ENCODE measurements around the gene MB.

- TF ChIP-seq CTCF (IDR thresholded peaks at IDR 0.05; ENCODE audit: insufficient read depth, low read length): no peak
- TF ChIP-seq, protein P1, sequence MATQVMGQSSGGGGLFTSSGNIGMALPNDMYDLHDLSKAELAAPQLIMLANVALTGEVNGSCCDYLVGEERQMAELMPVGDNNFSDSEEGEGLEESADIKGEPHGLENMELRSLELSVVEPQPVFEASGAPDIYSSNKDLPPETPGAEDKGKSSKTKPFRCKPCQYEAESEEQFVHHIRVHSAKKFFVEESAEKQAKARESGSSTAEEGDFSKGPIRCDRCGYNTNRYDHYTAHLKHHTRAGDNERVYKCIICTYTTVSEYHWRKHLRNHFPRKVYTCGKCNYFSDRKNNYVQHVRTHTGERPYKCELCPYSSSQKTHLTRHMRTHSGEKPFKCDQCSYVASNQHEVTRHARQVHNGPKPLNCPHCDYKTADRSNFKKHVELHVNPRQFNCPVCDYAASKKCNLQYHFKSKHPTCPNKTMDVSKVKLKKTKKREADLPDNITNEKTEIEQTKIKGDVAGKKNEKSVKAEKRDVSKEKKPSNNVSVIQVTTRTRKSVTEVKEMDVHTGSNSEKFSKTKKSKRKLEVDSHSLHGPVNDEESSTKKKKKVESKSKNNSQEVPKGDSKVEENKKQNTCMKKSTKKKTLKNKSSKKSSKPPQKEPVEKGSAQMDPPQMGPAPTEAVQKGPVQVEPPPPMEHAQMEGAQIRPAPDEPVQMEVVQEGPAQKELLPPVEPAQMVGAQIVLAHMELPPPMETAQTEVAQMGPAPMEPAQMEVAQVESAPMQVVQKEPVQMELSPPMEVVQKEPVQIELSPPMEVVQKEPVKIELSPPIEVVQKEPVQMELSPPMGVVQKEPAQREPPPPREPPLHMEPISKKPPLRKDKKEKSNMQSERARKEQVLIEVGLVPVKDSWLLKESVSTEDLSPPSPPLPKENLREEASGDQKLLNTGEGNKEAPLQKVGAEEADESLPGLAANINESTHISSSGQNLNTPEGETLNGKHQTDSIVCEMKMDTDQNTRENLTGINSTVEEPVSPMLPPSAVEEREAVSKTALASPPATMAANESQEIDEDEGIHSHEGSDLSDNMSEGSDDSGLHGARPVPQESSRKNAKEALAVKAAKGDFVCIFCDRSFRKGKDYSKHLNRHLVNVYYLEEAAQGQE (IDR thresholded peaks at IDR 0.05; ENCODE audit: insufficient replicate concordance, low read depth): no peak
These were observed 46.4 kb downstream of the MB start for GRCh38 chr22:35570686-35571194.
